GM21786 (cell line): ENCODE measurements around the gene TTC4.
"Not testable (repeated sequence)": the region's sequence is repeated elsewhere in the genome, so short reads cannot be mapped to it uniquely, and the experiment has no call there.

Source experiments
- ATAC-seq: cut with Tn5 transposase; IDR thresholded peaks from one replicate; pipeline ENCODE4 v1.9.1; 2021; ENCODE audit not compliant: unreplicated experiment

TTC4 gene

GRCh38 chr1:54745274-54745673 is 29.6 kb downstream of the TTC4 start:
- no peak for ATAC-seq

GRCh38 chr1:54745864-54746263 is 30.2 kb downstream of the TTC4 start:
- no peak for ATAC-seq

GRCh38 chr1:54748094-54748835 is 32.6 kb downstream of the TTC4 start:
- ATAC-seq: no peak

GRCh38 chr1:54750596-54750995 is 34.9 kb downstream of the TTC4 start:
- no peak for ATAC-seq

- no peak for ATAC-seq
These were observed 35.8 kb downstream of the TTC4 start for GRCh38 chr1:54751426-54751825.

- ATAC-seq: no peak
These were observed 38.4 kb downstream of the TTC4 start for GRCh38 chr1:54754045-54754444.

- no peak for ATAC-seq
These were observed 39.0 kb downstream of the TTC4 start for GRCh38 chr1:54754486-54755285.

GRCh38 chr1:54757833-54758232 is 42.2 kb downstream of the TTC4 start:
- no peak for ATAC-seq

- ATAC-seq: no peak
These were observed 43.2 kb downstream of the TTC4 start for GRCh38 chr1:54758678-54759348.

GRCh38 chr1:54763816-54764132 is 48.1 kb downstream of the TTC4 start:
- ATAC-seq: no peak

GRCh38 chr1:54764133-54764921 is 48.7 kb downstream of the TTC4 start, which contains the start of gene PARS2:
PARS2 (minus strand) TSS chr1:54764523; CDS start chr1:54759161, 5,362 bp downstream.
- peak; percentile 97 for ATAC-seq

- ATAC-seq: no peak
These were observed 49.4 kb downstream of the TTC4 start for GRCh38 chr1:54764922-54765561.

- ATAC-seq: no peak
These were observed 51.1 kb downstream of the TTC4 start for GRCh38 chr1:54766726-54767125.

GRCh38 chr1:54767526-54767925 is 51.9 kb downstream of the TTC4 start:
- ATAC-seq: no peak

GRCh38 chr1:54768093-54768492 is 52.4 kb downstream of the TTC4 start:
- no peak for ATAC-seq

- ATAC-seq: no peak
These were observed 57.3 kb downstream of the TTC4 start for GRCh38 chr1:54772951-54773350.

- ATAC-seq: no peak
These were observed 59.3 kb downstream of the TTC4 start for GRCh38 chr1:54774820-54775498.

GRCh38 chr1:54775828-54776721 is 60.4 kb downstream of the TTC4 start:
- ATAC-seq: not testable (repeated sequence)

- ATAC-seq: no peak
These were observed 61.4 kb downstream of the TTC4 start for GRCh38 chr1:54777011-54777410.
